Measurements from ENCODE around the gene UNC13A.

The UNC13A gene

DNA sequence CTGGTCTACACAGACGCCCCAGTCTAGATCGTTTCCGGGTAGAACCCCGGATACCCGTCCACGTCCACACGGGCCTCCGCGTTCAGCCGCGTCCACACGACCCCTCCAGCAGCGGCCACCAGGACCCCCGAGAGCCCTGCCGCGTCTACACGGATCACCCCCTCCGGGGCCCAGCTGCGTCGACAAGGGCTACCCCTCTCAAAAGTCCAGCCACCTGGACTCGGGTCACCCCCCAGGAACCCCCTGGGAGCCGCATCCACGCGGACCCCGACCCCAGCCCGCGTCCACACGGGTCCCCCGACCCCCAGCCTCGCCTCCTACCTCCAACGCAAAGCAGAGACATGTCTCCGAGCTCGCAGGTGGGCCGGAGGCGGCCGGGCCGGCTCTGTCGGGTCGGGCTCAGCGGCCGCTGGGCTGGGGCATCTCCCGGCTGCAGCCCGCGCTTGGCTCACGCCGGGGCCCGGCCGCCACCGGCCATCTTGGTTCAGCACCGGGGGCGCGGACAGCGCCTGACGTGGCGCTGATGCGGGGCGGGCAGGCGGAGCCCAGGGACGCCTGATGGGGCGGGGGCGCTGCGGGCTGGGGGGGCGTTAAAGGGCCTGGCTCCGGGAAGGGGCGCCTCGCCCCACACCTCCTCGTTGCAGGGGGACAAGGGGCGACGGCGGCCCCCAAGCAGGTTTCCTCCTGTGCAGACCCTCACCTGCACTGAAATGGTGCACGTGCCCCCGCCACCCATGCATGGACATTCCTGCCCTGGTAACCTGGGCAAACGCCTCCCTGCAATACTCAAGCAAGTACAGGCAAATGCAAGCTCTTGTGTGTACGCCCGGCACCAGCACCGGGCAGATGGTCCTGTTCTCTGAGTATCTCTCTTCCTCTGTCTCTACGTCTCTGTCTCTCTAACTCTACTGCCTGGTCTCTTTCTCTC lies at the start of gene UNC13A:
Gene UNC13A, minus strand, starts transcription at position 498 of the 928 bp plus-strand sequence. Its CDS starts 155 bp downstream, at position 343.
- TF ChIP-seq, protein P1, sequence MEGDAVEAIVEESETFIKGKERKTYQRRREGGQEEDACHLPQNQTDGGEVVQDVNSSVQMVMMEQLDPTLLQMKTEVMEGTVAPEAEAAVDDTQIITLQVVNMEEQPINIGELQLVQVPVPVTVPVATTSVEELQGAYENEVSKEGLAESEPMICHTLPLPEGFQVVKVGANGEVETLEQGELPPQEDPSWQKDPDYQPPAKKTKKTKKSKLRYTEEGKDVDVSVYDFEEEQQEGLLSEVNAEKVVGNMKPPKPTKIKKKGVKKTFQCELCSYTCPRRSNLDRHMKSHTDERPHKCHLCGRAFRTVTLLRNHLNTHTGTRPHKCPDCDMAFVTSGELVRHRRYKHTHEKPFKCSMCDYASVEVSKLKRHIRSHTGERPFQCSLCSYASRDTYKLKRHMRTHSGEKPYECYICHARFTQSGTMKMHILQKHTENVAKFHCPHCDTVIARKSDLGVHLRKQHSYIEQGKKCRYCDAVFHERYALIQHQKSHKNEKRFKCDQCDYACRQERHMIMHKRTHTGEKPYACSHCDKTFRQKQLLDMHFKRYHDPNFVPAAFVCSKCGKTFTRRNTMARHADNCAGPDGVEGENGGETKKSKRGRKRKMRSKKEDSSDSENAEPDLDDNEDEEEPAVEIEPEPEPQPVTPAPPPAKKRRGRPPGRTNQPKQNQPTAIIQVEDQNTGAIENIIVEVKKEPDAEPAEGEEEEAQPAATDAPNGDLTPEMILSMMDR (IDR thresholded peaks at IDR 0.05; ENCODE audit: low read depth, low read length) = no peak
- TF ChIP-seq, protein P2, sequence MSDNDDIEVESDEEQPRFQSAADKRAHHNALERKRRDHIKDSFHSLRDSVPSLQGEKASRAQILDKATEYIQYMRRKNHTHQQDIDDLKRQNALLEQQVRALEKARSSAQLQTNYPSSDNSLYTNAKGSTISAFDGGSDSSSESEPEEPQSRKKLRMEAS (IDR thresholded peaks at IDR 0.05; ENCODE audit: low read depth, low read length) = no peak
- TF ChIP-seq POLR2A (IDR thresholded peaks at IDR 0.05; ENCODE audit: extremely low read depth, insufficient read length) (no peak), MYC (IDR thresholded peaks at IDR 0.05; ENCODE audit: low read depth, low read length) (no peak)
- no peak within 1 kb of the TSS for H3K4me3 ChIP-seq (ENCODE audit: low read depth, low read length)
- peak; percentile 65 for DNase-seq (ENCODE audit: low read depth)

DNA sequence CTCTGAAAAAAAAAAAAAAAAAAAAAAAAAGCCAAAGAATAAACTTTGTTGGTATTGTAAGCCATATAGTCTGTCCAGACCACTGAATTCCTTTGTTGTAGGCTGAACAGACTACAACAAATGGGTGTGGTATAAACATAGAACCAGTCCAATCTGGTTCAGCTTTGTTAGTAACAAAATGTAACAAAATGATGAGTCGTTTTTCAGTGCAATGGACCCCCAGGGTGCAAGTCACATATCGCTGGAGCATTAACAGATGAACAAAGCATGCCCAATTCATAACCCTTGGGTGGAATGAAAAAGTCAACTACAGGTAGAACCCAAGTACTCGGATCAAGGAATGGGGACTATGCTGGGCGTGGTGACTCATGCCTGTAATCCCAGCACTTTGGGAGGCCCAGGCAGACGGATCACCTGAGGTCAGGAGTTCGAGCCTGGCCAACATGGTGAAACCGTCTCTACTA lies 49.6 kb upstream of the UNC13A start:
- TF ChIP-seq, protein P1 (IDR thresholded peaks at IDR 0.05; ENCODE audit: low read depth, low read length) = no peak
- TF ChIP-seq MYC (IDR thresholded peaks at IDR 0.05; ENCODE audit: low read depth, low read length) (no peak), POLR2A (IDR thresholded peaks at IDR 0.05; ENCODE audit: extremely low read depth, insufficient read length) (no peak)
- TF ChIP-seq, protein P2 (IDR thresholded peaks at IDR 0.05; ENCODE audit: low read depth, low read length) = no peak
- peak; percentile 37 for DNase-seq (ENCODE audit: low read depth)
- no peak overlapping the region for H3K4me3 ChIP-seq (ENCODE audit: low read depth, low read length)

DNA sequence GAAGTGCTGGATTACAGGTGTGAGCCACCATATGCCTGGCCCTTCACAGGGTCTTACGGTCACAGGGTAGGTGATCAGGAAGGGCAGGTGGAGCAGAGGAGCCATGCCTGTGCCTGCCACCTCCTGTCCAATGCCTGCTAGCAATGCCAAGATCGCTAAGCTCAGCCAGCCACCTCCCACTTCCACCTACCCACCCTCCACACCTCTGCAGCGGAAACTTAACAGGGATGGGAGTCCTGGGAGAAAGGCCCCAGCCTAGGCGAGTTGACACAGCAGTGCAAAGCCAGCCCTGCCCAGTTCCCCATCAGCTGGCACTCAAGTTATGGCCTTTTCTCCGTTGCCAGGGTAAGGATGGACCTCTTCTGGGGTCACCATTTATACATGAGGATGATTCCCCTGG lies 47.3 kb upstream of the UNC13A start:
- no peak for DNase-seq (ENCODE audit: low read depth)
- no peak overlapping the region for H3K4me3 ChIP-seq (ENCODE audit: low read depth, low read length)
- TF ChIP-seq, protein P2 (IDR thresholded peaks at IDR 0.05; ENCODE audit: low read depth, low read length) = no peak
- no peak for TF ChIP-seq POLR2A (IDR thresholded peaks at IDR 0.05; ENCODE audit: extremely low read depth, insufficient read length)
- no peak for TF ChIP-seq MYC (IDR thresholded peaks at IDR 0.05; ENCODE audit: low read depth, low read length)
- TF ChIP-seq, protein P1 (IDR thresholded peaks at IDR 0.05; ENCODE audit: low read depth, low read length) = no peak

DNA sequence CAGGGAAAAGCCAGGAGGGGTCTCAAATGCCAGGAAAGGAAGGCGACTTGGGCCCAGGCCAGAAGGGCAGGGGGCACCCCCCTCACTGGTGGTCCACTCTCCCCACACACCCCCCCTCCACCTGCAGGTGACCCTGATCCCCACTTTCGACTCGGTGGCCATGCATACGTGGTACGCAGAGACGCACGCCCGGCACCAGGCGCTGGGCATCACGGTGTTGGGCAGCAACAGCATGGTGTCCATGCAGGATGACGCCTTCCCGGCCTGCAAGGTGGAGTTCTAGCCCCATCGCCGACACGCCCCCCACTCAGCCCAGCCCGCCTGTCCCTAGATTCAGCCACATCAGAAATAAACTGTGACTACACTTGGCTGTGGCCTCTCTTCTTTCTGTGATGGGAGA lies 46.0 kb upstream of the UNC13A start:
- TF ChIP-seq, protein P1 (IDR thresholded peaks at IDR 0.05; ENCODE audit: low read depth, low read length) = no peak
- no peak for TF ChIP-seq MYC (IDR thresholded peaks at IDR 0.05; ENCODE audit: low read depth, low read length)
- TF ChIP-seq, protein P2 (IDR thresholded peaks at IDR 0.05; ENCODE audit: low read depth, low read length) = no peak
- no peak for TF ChIP-seq POLR2A (IDR thresholded peaks at IDR 0.05; ENCODE audit: extremely low read depth, insufficient read length)
- DNase-seq (ENCODE audit: low read depth) = no peak
- no peak overlapping the region for H3K4me3 ChIP-seq (ENCODE audit: low read depth, low read length)

DNA sequence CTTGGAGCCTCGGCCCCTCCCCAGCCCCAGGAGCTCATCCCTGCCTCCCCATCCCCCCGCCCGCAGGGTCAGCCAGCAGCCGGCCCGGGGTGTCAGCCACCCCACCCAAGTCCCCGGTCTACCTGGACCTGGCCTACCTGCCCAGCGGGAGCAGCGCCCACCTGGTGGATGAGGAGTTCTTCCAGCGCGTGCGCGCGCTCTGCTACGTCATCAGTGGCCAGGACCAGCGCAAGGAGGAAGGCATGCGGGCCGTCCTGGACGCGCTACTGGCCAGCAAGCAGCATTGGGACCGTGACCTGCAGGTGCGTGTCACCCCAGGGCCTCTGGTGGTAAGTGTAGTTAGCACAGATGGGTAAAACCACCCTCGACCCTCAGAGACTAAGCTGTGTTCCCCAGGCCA lies 45.0 kb upstream of the UNC13A start:
- no peak for DNase-seq (ENCODE audit: low read depth)

More for the DNA sequence above, 45.0 kb upstream of the UNC13A start:
- TF ChIP-seq POLR2A (IDR thresholded peaks at IDR 0.05; ENCODE audit: extremely low read depth, insufficient read length) (no peak), MYC (IDR thresholded peaks at IDR 0.05; ENCODE audit: low read depth, low read length) (no peak)
- TF ChIP-seq, protein P2 (IDR thresholded peaks at IDR 0.05; ENCODE audit: low read depth, low read length) = no peak
- TF ChIP-seq, protein P1 (IDR thresholded peaks at IDR 0.05; ENCODE audit: low read depth, low read length) = no peak
- H3K4me3 ChIP-seq (ENCODE audit: low read depth, low read length) = no peak overlapping the region

Data from NB4 (cell line).